Measurements from ENCODE around the gene RGS14.

RGS14 gene

GRCh38 chr5:177361418-177362291 lies 3.9 kb downstream of the RGS14 start:
- H3F3A ChIP-seq (ENCODE audit: low read depth), result no peaks in the 10 kb centered on the region
- no peak for TF ChIP-seq EZH2phosphoT487 (IDR thresholded peaks at IDR 0.05; ENCODE audit: borderline replicate concordance)
- TF ChIP-seq, protein P1, sequence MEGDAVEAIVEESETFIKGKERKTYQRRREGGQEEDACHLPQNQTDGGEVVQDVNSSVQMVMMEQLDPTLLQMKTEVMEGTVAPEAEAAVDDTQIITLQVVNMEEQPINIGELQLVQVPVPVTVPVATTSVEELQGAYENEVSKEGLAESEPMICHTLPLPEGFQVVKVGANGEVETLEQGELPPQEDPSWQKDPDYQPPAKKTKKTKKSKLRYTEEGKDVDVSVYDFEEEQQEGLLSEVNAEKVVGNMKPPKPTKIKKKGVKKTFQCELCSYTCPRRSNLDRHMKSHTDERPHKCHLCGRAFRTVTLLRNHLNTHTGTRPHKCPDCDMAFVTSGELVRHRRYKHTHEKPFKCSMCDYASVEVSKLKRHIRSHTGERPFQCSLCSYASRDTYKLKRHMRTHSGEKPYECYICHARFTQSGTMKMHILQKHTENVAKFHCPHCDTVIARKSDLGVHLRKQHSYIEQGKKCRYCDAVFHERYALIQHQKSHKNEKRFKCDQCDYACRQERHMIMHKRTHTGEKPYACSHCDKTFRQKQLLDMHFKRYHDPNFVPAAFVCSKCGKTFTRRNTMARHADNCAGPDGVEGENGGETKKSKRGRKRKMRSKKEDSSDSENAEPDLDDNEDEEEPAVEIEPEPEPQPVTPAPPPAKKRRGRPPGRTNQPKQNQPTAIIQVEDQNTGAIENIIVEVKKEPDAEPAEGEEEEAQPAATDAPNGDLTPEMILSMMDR (conservative IDR thresholded peaks at IDR 0.05; ENCODE audit: low read length), result no peak
- H3K36me3 ChIP-seq (ENCODE audit: insufficient read depth, low read length), result no peaks in the 10 kb centered on the region
- peak overlapping the region; percentile 64 for H3K4me2 ChIP-seq (ENCODE audit: low read depth, low read length, poor library complexity, severe bottlenecking)
- no peaks in the 10 kb centered on the region for H3K9me3 ChIP-seq (ENCODE audit: insufficient read depth, low read depth, low read length)
- H2AFZ ChIP-seq (ENCODE audit: low read length), result no peak overlapping the region
- H3K27me3 ChIP-seq (ENCODE audit: insufficient read depth, low read length, poor library complexity, severe bottlenecking), result no peaks in the 10 kb centered on the region
- peaks cover 27% of the 10 kb centered on the region; the same call in 1 of the 2 replicates for H3K79me2 ChIP-seq (ENCODE audit: insufficient read depth, low read length)
- H4K20me1 ChIP-seq (ENCODE audit: insufficient read depth, low read length, poor library complexity, severe bottlenecking), result no peaks in the 10 kb centered on the region
- no peaks in the 10 kb centered on the region for H3K9me2 ChIP-seq (replicated peaks; ENCODE audit: low read depth, low read length)
- H3K9ac ChIP-seq (ENCODE audit: low read depth, low read length, poor library complexity, severe bottlenecking), result no peak overlapping the region
- peaks cover 24% of the 10 kb centered on the region for H3K4me1 ChIP-seq (ENCODE audit: insufficient read depth, low read length, poor library complexity, severe bottlenecking)
- no peak overlapping the region for H3K4me3 ChIP-seq (ENCODE audit: low read length, poor library complexity, severe bottlenecking)

- H3K36me3 ChIP-seq (ENCODE audit: insufficient read depth, low read length), result no peaks in the 10 kb centered on the region
- H3K4me3 ChIP-seq (ENCODE audit: low read length, poor library complexity, severe bottlenecking), result peak overlapping the region; percentile 55
- H4K20me1 ChIP-seq (ENCODE audit: insufficient read depth, low read length, poor library complexity, severe bottlenecking), result no peaks in the 10 kb centered on the region
- H3K27me3 ChIP-seq (ENCODE audit: insufficient read depth, low read length, poor library complexity, severe bottlenecking), result no peaks in the 10 kb centered on the region
- TF ChIP-seq, protein P1 (conservative IDR thresholded peaks at IDR 0.05; ENCODE audit: low read length), result no peak
- TF ChIP-seq EZH2phosphoT487 (IDR thresholded peaks at IDR 0.05; ENCODE audit: borderline replicate concordance), result no peak
- no peaks in the 10 kb centered on the region for H3K9me2 ChIP-seq (replicated peaks; ENCODE audit: low read depth, low read length)
- H2AFZ ChIP-seq (ENCODE audit: low read length), result no peak overlapping the region
- H3F3A ChIP-seq (ENCODE audit: low read depth), result no peaks in the 10 kb centered on the region
- peaks cover 18% of the 10 kb centered on the region for H3K4me1 ChIP-seq (ENCODE audit: insufficient read depth, low read length, poor library complexity, severe bottlenecking)
- no peaks in the 10 kb centered on the region for H3K9me3 ChIP-seq (ENCODE audit: insufficient read depth, low read depth, low read length)
- peak overlapping the region; percentile 64 for H3K4me2 ChIP-seq (ENCODE audit: low read depth, low read length, poor library complexity, severe bottlenecking)
- H3K79me2 ChIP-seq (ENCODE audit: insufficient read depth, low read length), result peaks cover 27% of the 10 kb centered on the region; the same call in 1 of the 2 replicates
- H3K9ac ChIP-seq (ENCODE audit: low read depth, low read length, poor library complexity, severe bottlenecking), result no peak overlapping the region
Measured at GRCh38 chr5:177362292-177362609, 4.5 kb downstream of the RGS14 start.

- H3F3A ChIP-seq (ENCODE audit: low read depth), result no peaks in the 10 kb centered on the region
- no peaks in the 10 kb centered on the region for H3K36me3 ChIP-seq (ENCODE audit: insufficient read depth, low read length)
- H3K27me3 ChIP-seq (ENCODE audit: insufficient read depth, low read length, poor library complexity, severe bottlenecking), result no peaks in the 10 kb centered on the region
- no peaks in the 10 kb centered on the region for H4K20me1 ChIP-seq (ENCODE audit: insufficient read depth, low read length, poor library complexity, severe bottlenecking)
- H3K4me2 ChIP-seq (ENCODE audit: low read depth, low read length, poor library complexity, severe bottlenecking), result peak overlapping the region; percentile 64
- no peak overlapping the region for H2AFZ ChIP-seq (ENCODE audit: low read length)
- no peaks in the 10 kb centered on the region for H3K9me3 ChIP-seq (ENCODE audit: insufficient read depth, low read depth, low read length)
- no peak for TF ChIP-seq EZH2phosphoT487 (IDR thresholded peaks at IDR 0.05; ENCODE audit: borderline replicate concordance)
- TF ChIP-seq, protein P1 (conservative IDR thresholded peaks at IDR 0.05; ENCODE audit: low read length), result no peak
- peak overlapping the region; percentile 55 for H3K4me3 ChIP-seq (ENCODE audit: low read length, poor library complexity, severe bottlenecking)
- H3K4me1 ChIP-seq (ENCODE audit: insufficient read depth, low read length, poor library complexity, severe bottlenecking), result peaks cover 16% of the 10 kb centered on the region
- H3K9ac ChIP-seq (ENCODE audit: low read depth, low read length, poor library complexity, severe bottlenecking), result no peak overlapping the region
- H3K9me2 ChIP-seq (replicated peaks; ENCODE audit: low read depth, low read length), result no peaks in the 10 kb centered on the region
- H3K79me2 ChIP-seq (ENCODE audit: insufficient read depth, low read length), result peaks cover 27% of the 10 kb centered on the region; the same call in 1 of the 2 replicates
Measured at GRCh38 chr5:177362610-177363507, 5.1 kb downstream of the RGS14 start.
